Gastrocnemius medialis (tissue), 4 donors: ENCODE data around the gene BAK1. TPM values are rescaled to one million over a fixed set of nuclear protein-coding genes. Genes with fewer than 3 reads are reported as not detected.

ENCODE experiments used
- ATAC-seq, 2 donors: fragments of 150-250 bp; one replicate each; pipeline ENCODE4 v1.9.1; 2016
- DNase-seq, 2 donors: peaks; one replicate each; pipeline ENCODE4 v3.0.0-alpha.2; 2019
- H3K27ac ChIP-seq, 4 donors: fragments of 200-600 bp; sonication (generic); 1 replicate in 1 of 4; 2 replicates in 3 of 4; pipeline ENCODE4 v1.5.1; 2016 to 2018; ENCODE audit warnings: mild to moderate bottlenecking in 2 of 4, moderate library complexity in 1 of 4
- H3K27me3 ChIP-seq, 3 donors: fragments of 200-600 bp; sonication (generic) in 2 of 3; 1 replicate in 1 of 3; 2 replicates in 2 of 3; pipeline versions ENCODE4 v1.5.1 to v1.6.0; 2016 to 2019; ENCODE audit warnings: mild to moderate bottlenecking in 1 of 3, moderate library complexity in 1 of 3
- H3K36me3 ChIP-seq, 2 donors: fragments of 200-600 bp; sonication (generic) in 1 of 2; one replicate each; pipeline ENCODE4 v1.5.1; 2017 to 2018
- H3K4me1 ChIP-seq, 2 donors: fragments of 200-600 bp; sonication (generic) in 1 of 2; one replicate each; pipeline ENCODE4 v1.5.1; 2016 to 2017; ENCODE audit warnings: mild to moderate bottlenecking in 2 of 2
- H3K4me3 ChIP-seq, 4 donors: fragments of 200-600 bp; sonication (generic) in 3 of 4; 1 replicate in 1 of 4; 2 replicates in 3 of 4; pipeline ENCODE4 v1.5.1; 2016 to 2019; ENCODE audit warnings: mild to moderate bottlenecking in 2 of 4
- H3K9me3 ChIP-seq, 3 donors: fragments of 200-600 bp; sonication (generic) in 2 of 3; 1 replicate in 1 of 3; 2 replicates in 2 of 3; pipeline ENCODE4 v1.5.1; 2016 to 2019
- POLR2A ChIP-seq, 2 donors: fragments of 450-650 bp; IDR thresholded peaks; one replicate each; pipeline ENCODE4 v1.6.1; 2017; ENCODE audit warnings: antibody characterized with exemption in 2 of 2, mild to moderate bottlenecking in 2 of 2, moderate library complexity in 2 of 2
- in situ Hi-C, 4 donors: fragments of 200-750 bp; cut with MboI; loops; one replicate each; pipeline versions ENCODE4 v1.15.0 to v1.8.0; 2017; ENCODE audit warnings: low sequenced_read_pairs in 4 of 4
- intact Hi-C: fragments of 100-400 bp; cut with DNase I; formaldehyde crosslinking; loops from one replicate; pipeline ENCODE4 v1.15.1; 2023; ENCODE audit warnings: low total_unique reads
- total RNA-seq, 4 donors: library from RNA; depleted of rRNA; stranded (reverse); fragments of >200 nt; gene quantifications; one replicate each; pipeline versions ENCODE4 v1.1.0 to v1.2.3, GENCODE V29; 2016
- TF ChIP-seq, protein P1 (sequence below), 5 experiments: fragments of 450-650 bp in 3 of 5; fragments of 200-600 bp in 2 of 5; sonication (generic) in 2 of 5; IDR thresholded peaks in 4 of 5; conservative IDR thresholded peaks in 1 of 5; 1 replicate in 4 of 5; 2 replicates in 1 of 5; pipeline ENCODE4 v1.5.1; 2016 to 2019; ENCODE audit warnings: antibody characterized with exemption in 5 of 5, mild to moderate bottlenecking in 3 of 5, moderate library complexity in 3 of 5

BAK1 gene
- total RNA-seq, 4 donors from 2014 or later = 5.8 to 11.7 (median 8.2) TPM

DNA sequence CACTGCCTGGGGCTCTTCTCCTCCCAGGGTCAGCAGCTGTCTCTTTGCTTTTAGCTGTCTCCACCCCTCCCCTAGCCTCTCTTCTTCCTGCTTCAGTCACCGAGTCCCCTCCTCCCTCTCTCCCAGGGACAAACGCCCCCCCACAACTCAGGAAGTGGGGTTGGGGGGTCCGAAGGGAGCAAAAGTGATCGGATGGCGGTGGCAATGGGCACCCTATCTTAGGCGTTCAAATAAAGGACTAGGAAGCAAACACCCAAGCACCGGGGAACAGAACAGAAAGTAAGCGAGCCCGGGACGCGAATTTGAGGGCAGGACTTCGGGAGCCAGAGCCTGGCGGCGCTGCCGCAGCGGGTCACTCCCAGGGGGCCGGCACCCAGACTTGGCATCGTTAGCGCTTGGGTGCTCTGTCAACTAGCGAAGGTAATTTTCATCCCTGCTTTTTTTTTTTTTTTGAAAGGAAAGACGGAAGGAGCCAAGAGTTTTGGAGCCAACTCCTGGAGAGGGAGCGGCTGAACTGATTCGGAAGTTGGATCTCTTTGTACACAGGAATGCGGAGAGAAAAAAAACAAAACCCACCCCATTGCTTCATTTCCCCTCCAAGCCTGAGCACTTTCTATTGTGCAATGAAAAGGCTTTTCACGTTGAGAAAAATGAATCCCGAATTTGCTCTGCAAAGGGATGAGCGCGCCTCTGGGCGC is 40.2 kb upstream of the BAK1 start:
- peak in 1 of 2 donors; percentile 17 for TF ChIP-seq POLR2A (IDR thresholded peaks at IDR 0.05)
- TF ChIP-seq, protein P1, sequence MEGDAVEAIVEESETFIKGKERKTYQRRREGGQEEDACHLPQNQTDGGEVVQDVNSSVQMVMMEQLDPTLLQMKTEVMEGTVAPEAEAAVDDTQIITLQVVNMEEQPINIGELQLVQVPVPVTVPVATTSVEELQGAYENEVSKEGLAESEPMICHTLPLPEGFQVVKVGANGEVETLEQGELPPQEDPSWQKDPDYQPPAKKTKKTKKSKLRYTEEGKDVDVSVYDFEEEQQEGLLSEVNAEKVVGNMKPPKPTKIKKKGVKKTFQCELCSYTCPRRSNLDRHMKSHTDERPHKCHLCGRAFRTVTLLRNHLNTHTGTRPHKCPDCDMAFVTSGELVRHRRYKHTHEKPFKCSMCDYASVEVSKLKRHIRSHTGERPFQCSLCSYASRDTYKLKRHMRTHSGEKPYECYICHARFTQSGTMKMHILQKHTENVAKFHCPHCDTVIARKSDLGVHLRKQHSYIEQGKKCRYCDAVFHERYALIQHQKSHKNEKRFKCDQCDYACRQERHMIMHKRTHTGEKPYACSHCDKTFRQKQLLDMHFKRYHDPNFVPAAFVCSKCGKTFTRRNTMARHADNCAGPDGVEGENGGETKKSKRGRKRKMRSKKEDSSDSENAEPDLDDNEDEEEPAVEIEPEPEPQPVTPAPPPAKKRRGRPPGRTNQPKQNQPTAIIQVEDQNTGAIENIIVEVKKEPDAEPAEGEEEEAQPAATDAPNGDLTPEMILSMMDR (IDR thresholded peaks at IDR 0.05 in 4 of 5, conservative IDR thresholded peaks at IDR 0.05 in 1 of 5) = no peak
- ATAC-seq (peak; percentile 47 to 75), DNase-seq (no peak)
- H3K4me3 ChIP-seq = peak overlapping the region; percentile 59 to 70 (median 68)
- H3K27ac ChIP-seq = peak overlapping the region; percentile 72 to 78 (median 76)
- intact Hi-C loops = no loop called here
- H3K27me3 ChIP-seq = peaks cover 6 to 7% (median 7%) of the 10 kb centered on the region in 3 donors
- H3K4me1 ChIP-seq = peaks cover 12 to 23% of the 10 kb centered on the region in 2 donors
- in situ Hi-C loops = no loop called here
- no peaks in the 10 kb centered on the region for H3K9me3 ChIP-seq
- H3K36me3 ChIP-seq = no peaks in the 10 kb centered on the region

DNA sequence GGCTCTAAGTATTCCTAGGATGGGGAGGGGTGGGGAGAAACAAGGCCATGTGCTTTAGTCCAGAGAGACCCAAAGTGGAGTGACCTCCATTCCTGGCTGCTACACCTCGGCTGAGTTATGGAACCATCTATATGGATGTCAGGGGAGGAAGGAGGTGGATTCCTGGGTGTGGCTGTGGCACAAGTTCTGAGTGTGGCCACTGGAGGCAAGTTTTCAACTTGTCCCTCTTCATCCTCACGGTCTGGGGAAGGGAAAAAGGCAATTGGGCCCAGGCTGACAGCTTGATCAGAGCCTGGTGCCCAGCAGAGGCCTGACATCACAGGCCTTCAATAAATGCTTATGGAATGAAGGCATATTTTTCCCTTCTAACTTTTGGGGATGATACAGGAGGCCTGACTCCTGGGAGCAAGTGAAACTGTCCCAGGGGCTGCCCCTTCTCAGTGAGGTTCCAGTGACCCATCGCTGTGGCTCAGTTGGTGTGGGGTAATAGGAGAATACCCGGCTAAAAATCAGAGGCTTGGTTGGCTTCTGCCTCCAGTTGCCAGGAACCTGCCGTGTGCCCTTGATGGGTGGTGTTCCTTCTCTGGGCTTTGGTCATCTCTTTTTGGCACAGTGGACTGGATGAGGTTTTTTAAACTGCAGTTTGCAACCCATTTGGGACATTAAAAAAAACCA is 39.2 kb upstream of the BAK1 start:
- Histone ChIP-seq H3K27me3 (peaks cover 6 to 7% (median 7%) of the 10 kb centered on the region in 3 donors), H3K4me1 (peaks cover 12 to 23% of the 10 kb centered on the region in 2 donors), H3K36me3 (no peaks in the 10 kb centered on the region), H3K4me3 (no peak overlapping the region), H3K9me3 (no peaks in the 10 kb centered on the region), H3K27ac (peak overlapping the region in 3 of 4 donors; percentile 72 to 76 (median 75))
- ATAC-seq = no peak
- TF ChIP-seq POLR2A (IDR thresholded peaks at IDR 0.05) = no peak
- TF ChIP-seq, protein P1 (IDR thresholded peaks at IDR 0.05 in 4 of 5, conservative IDR thresholded peaks at IDR 0.05 in 1 of 5) = no peak
- intact Hi-C loops (no loop called here), in situ Hi-C loops (no loop called here)
- DNase-seq = no peak

DNA sequence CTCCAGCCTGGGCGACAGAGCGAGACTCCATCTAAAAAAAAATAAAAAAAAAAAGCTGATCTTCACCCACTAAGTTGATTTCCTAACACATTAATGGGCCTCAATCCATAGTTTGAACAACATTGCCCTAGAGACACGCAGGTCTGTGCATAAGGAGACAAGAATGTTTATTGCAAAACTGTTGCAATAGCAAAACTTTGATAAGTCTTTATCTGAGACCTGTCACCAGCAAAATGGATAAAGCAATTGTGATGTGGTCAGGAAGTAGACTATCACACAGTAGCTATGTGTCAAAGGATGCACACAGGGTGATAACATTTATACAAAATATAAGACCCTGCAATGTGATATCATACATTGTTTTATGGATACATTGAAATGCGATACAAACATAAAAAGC is 36.8 kb upstream of the BAK1 start:
- Histone ChIP-seq H3K4me3 (no peak overlapping the region), H3K27ac (no peak overlapping the region), H3K27me3 (peaks cover 5 to 6% (median 6%) of the 10 kb centered on the region in 3 donors), H3K9me3 (no peaks in the 10 kb centered on the region), H3K4me1 (peaks cover 12 to 16% of the 10 kb centered on the region in 2 donors), H3K36me3 (no peaks in the 10 kb centered on the region)
- in situ Hi-C loops (no loop called here), intact Hi-C loops (no loop called here)
- no peak for DNase-seq
- TF ChIP-seq, protein P1 (IDR thresholded peaks at IDR 0.05 in 4 of 5, conservative IDR thresholded peaks at IDR 0.05 in 1 of 5) = no peak
- TF ChIP-seq POLR2A (IDR thresholded peaks at IDR 0.05) = no peak
- ATAC-seq = no peak

DNA sequence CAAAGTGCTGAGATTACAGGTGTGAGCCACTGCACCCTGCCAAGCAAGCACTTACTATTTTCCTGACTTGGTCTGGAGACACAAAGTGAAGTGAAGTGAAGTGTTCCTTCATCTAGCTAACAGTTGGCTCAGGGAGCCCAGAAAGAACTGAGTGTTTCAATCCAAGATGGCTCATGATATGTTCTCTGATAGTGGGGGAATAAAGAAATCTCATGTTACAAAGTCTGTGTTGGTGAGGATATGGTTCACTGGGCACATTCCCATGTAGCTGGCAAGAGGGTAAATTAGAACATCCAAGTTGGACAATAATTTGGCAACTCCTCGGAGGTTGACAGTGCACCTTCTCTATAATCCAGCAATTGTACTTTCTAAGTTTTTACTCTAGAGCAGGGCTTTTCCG is 36.0 kb upstream of the BAK1 start:
- Histone ChIP-seq H3K4me1 (peaks cover 11 to 12% of the 10 kb centered on the region in 2 donors), H3K9me3 (no peaks in the 10 kb centered on the region), H3K4me3 (no peak overlapping the region), H3K27ac (peak overlapping the region in 1 of 4 donors; percentile 82), H3K27me3 (no peaks in the 10 kb centered on the region), H3K36me3 (no peaks in the 10 kb centered on the region)
- DNase-seq (no peak), ATAC-seq (peak in 1 of 2 donors; percentile 94)
- TF ChIP-seq POLR2A (IDR thresholded peaks at IDR 0.05) = no peak
- TF ChIP-seq, protein P1 (IDR thresholded peaks at IDR 0.05 in 4 of 5, conservative IDR thresholded peaks at IDR 0.05 in 1 of 5) = no peak
- intact Hi-C loops = no loop called here
- in situ Hi-C loops = no loop called here
